MV-4-11 (cell line): ENCODE data around the gene ZNF100.
"Not testable (repeated sequence)": the region's sequence is repeated elsewhere in the genome, so short reads cannot be mapped to it uniquely, and the experiment has no call there.

ENCODE experiments used
- DNase-seq: peaks from one replicate; lab custom pipeline; 2025; lab: John Stamatoyannopoulos, UW

The ZNF100 gene

GRCh38 chr19:21767065-21767800 is at the start of gene ZNF100:
Gene ZNF100, minus strand, starts transcription at chr19:21767579. Its CDS starts 150 bp downstream, at chr19:21767429.
- DNase-seq: peak; percentile 98

GRCh38 chr19:21812448-21812847 is 45.1 kb upstream of the ZNF100 start:
- no peak for DNase-seq

- DNase-seq: not testable (repeated sequence)
Measured at GRCh38 chr19:21808400-21809000, 41.1 kb upstream of the ZNF100 start.

DNA sequence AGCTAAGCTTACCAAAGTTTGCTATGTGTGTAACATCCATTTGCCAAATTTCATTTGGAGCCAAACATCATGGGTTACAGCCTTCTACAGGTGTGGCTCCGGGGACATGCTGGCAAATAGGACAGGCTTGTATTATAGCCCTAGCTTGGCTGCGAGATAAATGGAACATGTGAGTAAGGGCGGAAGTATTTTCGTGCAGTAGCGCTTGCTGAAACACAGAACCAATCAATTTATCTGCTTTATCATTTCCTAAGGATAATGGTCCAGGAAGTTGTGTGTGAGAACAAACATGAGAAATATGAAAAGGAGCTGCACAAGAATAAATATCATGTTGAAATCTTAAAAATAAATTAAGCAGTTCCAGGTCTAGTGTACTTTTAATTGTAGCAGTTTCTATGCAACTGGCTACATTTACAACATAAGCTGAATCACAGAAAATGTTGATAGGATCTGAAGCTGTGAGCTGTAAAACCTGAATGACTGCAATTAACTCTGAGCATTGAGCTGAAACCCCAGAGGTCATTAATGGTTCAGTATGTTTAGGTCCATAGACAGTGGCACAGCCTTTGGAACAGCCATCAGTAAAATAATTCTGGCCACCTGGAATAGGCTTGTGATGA is 22.2 kb upstream of the ZNF100 start:
- DNase-seq: no peak

- no peak for DNase-seq
Measured at GRCh38 chr19:21786936-21787335, 19.6 kb upstream of the ZNF100 start.

DNA sequence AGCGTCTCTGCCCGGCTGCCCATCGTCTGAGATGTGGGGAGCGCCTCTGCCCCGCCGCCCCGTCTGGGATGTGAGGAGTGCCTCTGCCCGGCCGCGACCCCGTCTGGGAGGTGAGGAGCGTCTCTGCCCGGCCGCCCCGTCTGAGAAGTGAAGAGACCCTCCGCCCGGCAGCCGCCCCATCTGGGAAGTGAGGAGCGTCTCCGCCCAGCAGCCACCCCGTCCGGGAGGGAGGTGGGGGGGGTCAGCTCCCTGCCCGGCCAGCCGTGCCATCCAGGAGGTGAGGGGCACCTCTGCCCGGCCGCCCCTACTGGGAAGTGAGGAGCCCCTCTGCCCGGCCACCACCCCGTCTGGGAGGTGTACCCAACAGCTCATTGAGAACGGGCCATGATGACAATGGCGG is 8.4 kb upstream of the ZNF100 start:
- DNase-seq: not testable (repeated sequence)

DNA sequence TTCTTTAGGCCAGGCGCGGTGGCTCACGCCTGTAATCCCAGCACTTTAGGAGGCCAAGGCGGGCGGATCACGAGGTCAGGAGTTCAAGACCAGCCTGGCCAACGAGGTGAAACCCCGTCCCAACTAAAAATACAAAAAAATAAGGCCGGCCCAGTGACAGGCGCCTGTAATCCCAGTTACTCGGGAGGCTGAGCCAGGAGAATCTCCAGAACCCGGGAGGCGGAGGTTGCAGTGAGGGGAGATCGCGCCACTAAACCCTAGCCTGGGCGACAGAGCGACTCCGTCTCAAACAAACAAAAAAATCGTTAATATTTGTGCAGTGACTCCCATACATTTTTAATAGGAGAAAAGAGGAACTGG is 694 bp downstream of the ZNF100 start:
- not testable (repeated sequence) for DNase-seq

DNA sequence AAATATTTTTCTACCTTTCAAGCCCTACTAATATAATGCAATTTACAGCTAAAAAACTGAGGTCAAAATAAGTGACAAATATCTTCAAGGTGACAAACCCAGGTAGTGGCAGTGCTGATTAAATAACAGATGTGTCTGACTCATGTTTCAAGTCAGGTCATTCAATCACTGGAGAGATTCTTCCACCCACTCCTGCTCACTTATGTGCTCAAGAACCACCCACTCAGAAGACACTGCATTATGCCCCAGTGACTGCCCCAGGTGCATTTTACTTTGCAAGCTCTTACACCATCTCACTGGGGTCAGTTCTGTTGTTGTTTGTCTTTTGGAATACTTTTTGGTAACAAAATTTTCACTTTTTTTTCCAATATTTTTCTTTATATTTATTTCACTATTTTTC is 2.2 kb downstream of the ZNF100 start:
- DNase-seq: no peak

DNA sequence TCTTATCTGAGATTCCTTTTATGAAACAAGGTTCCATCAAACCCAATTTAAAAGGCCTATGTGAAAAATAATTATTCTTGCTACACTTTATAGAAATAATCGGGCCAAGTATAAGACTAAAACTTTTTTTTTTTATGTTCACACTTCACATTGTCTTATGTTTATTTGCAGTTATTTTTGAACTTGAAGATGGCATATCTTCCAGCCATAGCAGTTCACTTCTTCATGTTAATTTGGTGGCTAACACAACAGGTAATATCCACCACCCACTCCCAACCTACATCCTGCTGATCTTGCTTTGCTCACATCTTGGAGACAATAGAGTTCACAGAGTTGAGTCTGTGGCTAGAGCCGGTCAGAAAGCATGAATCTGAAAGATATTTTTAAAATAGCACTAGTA is 5.8 kb downstream of the ZNF100 start:
- DNase-seq: not testable (repeated sequence)

- DNase-seq: no peak
Measured at GRCh38 chr19:21758296-21758695, 9.1 kb downstream of the ZNF100 start.

- DNase-seq: not testable (repeated sequence)
Measured at GRCh38 chr19:21755555-21755954, 11.8 kb downstream of the ZNF100 start.

GRCh38 chr19:21751384-21751783 is 16.0 kb downstream of the ZNF100 start:
- no peak for DNase-seq

- no peak for DNase-seq
Measured at GRCh38 chr19:21750586-21751128, 16.7 kb downstream of the ZNF100 start.

GRCh38 chr19:21749090-21749489 is 18.3 kb downstream of the ZNF100 start:
- DNase-seq: no peak

DNA sequence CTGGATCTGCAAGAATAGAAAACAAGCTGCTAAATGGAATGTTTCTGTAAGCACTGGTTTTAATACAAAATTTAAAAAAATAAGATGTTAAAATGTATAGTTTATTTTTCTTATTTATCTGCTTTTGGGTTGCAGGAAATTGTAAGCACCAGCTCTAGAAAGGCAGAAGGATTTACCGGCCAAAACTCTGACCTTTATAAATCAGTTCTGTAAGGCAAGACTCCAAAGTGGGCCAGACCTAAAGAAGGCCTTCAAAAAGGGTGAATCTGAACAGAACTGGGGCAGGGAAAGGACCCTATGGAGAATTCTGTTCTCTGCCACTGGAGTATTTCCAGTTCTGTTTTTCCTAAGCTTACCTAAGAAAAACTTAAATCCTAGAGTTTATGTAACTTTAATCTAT is 19.3 kb downstream of the ZNF100 start:
- DNase-seq: no peak

GRCh38 chr19:21740559-21740958 is 26.8 kb downstream of the ZNF100 start:
- DNase-seq: no peak

- peak; percentile 19 for DNase-seq
Measured at GRCh38 chr19:21726942-21727747, 40.2 kb downstream of the ZNF100 start.

- DNase-seq: no peak
Measured at GRCh38 chr19:21713761-21714160, 53.6 kb downstream of the ZNF100 start.

GRCh38 chr19:21709464-21709863 is 57.9 kb downstream of the ZNF100 start:
- no peak for DNase-seq

DNA sequence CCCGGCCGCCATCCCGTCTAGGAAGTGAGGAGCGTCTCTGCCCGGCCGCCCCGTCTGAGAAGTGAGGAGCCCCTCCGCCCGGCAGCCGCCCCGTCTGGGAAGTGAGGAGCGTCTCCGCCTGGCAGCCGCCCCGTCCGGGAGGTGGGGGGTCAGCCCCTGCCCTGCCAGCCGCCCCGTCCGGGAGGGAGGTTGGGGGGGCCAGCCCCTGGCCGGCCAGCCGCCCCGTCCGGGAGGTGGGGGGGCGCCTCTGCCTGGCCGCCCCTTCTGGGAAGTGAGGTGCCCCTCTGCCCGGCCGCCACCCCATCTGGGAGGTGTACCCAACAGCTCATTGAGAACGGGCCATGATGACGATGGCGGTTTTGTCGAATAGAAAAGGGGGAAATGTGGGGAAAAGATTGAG is 59.5 kb downstream of the ZNF100 start:
- not testable (repeated sequence) for DNase-seq

GRCh38 chr19:21707065-21707464 is 60.3 kb downstream of the ZNF100 start:
- no peak for DNase-seq

GRCh38 chr19:21705393-21705792 is 62.0 kb downstream of the ZNF100 start:
- no peak for DNase-seq
